Thymus (tissue), 11 donors: ENCODE data around the gene ACYP2. TPM values are rescaled to one million over a fixed set of nuclear protein-coding genes. Genes with fewer than 3 reads are reported as not detected.

Experiments used
- DNase-seq, 9 donors: peaks; one replicate each; pipeline ENCODE4 v3.0.0-alpha.2; 2013; ENCODE audit warnings: low spot score in 9 of 9, low read depth in 6 of 9, missing footprints in 1 of 9
- H3K27ac ChIP-seq, 2 donors: one replicate each; pipeline ENCODE4 v1.5.1; 2013; ENCODE audit warnings: control low read depth in 1 of 2, low read depth in 1 of 2, low read length in 1 of 2, mild to moderate bottlenecking in 1 of 2, moderate library complexity in 1 of 2
- H3K27me3 ChIP-seq, 2 donors: one replicate each; pipeline ENCODE4 v1.5.1; 2013; ENCODE audit warnings: low read length in 1 of 2; ENCODE audit not compliant: control insufficient read depth in 2 of 2, insufficient read depth in 1 of 2
- H3K36me3 ChIP-seq, 2 donors: one replicate each; pipeline ENCODE4 v1.5.1; 2013; ENCODE audit warnings: low read length in 1 of 2, mild to moderate bottlenecking in 1 of 2, moderate library complexity in 1 of 2; ENCODE audit not compliant: control insufficient read depth in 2 of 2, insufficient read depth in 2 of 2
- H3K4me1 ChIP-seq, 2 donors: one replicate each; pipeline ENCODE4 v1.5.1; 2013; ENCODE audit warnings: low read length in 2 of 2; ENCODE audit not compliant: control insufficient read depth in 2 of 2, insufficient read depth in 2 of 2
- H3K4me3 ChIP-seq, 2 donors: one replicate each; pipeline ENCODE4 v1.5.1; 2013; ENCODE audit warnings: low read length in 2 of 2, control low read depth in 1 of 2, mild to moderate bottlenecking in 1 of 2
- H3K9me3 ChIP-seq, 2 donors: one replicate each; pipeline ENCODE4 v1.5.1; 2013; ENCODE audit warnings: low read length in 1 of 2, mild to moderate bottlenecking in 1 of 2; ENCODE audit not compliant: control insufficient read depth in 2 of 2, insufficient read depth in 1 of 2
- WGBS: extraction: QIAGEN DNeasy Blood & Tissue Kit; methylation state at CpG from one replicate; pipeline ENCODE4 v1.1.7; 2013; 5-methylcytosine and 5-hydroxymethylcytosine counted together
- polyA plus RNA-seq: library from polyadenylated mRNA; stranded (reverse); fragments of 200-250 nt; gene quantifications from one replicate; pipeline ENCODE4 v1.2.3, GENCODE V29; 2013
- total RNA-seq: library from RNA; stranded (reverse); fragments of 120-200 nt; gene quantifications from one replicate; pipeline ENCODE4 v1.2.4, GENCODE V29; 2013
- donor health status: healthy.

Gene ACYP2
- total and polyA plus RNA-seq, 2 donors, result 9.6 to 32.6 TPM

DNA sequence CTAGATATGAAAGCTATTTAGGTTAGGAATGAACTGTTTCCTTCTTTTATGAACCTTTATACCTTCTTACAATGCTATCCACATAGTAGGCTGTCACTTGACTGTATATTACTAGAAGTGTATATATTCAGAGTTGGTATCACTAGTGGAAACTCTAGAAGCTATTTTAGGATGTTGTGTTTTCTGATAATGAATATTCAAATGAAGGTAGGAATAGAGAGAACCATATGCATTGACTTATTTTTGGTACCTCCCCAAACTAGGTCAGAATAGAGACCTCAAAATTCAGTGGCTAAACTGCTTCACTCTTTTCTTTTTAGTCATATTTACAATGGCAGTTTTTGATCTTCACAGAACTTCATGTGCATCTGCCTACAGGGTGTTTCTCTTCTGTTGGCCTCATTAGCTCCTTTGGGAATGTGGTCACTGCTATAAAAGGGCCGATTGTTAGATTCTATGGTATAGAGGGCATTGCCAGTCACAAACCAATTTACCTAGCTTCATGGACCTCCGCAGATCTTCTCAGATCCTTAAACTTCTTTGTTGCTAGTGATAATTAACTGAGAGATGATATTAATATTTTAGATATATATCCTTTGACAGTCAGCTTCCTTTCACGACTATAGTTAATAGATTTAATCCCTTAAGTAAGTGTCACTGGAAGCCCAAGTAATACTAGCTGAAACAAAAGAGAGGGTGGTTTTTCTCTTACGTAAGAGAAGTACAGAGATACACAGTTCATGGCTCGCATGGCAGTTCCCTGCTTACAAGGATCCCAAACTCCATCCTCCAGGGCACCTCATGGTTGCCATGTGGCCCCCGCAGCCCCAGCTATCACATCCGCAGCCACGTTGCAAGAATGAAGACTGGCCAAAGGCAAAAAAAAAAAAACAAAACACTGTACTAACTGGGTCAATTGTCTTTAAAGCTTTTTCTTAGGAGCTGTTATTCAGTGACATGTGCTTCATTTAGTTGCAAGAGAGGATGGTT, 79.6 kb downstream of the ACYP2 start:
- WGBS, result 98% methylated on average over 8 of the region's 8 CpGs
- Histone ChIP-seq H3K4me3 (no peak overlapping the region), H3K4me1 (no peaks in the 10 kb centered on the region), H3K27ac (no peak overlapping the region), H3K36me3 (no peaks in the 10 kb centered on the region), H3K27me3 (no peaks in the 10 kb centered on the region), H3K9me3 (no peaks in the 10 kb centered on the region)
- DNase-seq, result no peak

DNA sequence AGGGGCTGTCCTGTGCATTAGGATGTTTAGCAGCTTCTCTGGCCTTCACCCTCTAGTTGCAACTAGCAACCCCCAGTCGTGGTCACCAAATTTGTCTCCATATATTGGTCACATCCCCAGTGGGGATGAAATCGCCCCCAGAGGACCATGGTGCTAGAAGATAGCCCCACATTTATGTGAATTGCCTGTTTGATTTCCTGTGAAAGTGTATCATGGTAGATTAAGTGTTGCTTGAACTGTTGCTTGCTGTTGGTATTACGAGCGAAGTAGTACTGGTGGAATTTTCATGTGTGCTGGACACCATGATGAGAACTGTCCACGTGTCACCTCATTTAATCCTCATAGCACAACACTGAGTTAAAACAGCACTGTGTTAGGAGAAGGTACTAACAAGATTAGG, 81.2 kb downstream of the ACYP2 start:
- H3K27me3 ChIP-seq, result no peaks in the 10 kb centered on the region
- H3K36me3 ChIP-seq, result no peaks in the 10 kb centered on the region
- H3K4me3 ChIP-seq, result no peak overlapping the region
- no peak for DNase-seq
- H3K27ac ChIP-seq, result no peak overlapping the region
- WGBS, result 99% methylated on average over 5 of the region's 5 CpGs
- H3K4me1 ChIP-seq, result no peaks in the 10 kb centered on the region
- no peaks in the 10 kb centered on the region for H3K9me3 ChIP-seq

DNA sequence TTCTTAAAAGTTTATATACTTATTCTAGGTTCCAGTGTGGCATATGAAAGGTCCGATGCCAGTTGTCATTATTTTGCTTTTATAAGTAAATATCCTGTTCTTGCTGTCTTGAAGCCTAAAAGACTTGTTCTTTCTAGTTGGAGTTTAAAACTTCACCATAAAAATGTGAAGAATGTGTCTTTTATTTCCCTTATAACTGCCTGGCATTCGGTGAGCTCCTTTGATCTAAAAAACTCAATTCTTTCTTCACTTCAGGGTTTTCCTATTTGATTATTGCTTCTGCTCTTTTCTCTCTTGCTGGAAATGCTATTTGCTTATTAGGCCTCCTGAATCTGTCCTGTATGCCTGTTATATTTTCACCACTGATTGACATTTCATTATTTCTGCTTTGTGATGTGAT, 89.1 kb downstream of the ACYP2 start:
- no peak overlapping the region for H3K27ac ChIP-seq
- 95% methylated on average over 2 of the region's 2 CpGs for WGBS
- no peaks in the 10 kb centered on the region for H3K4me1 ChIP-seq
- H3K9me3 ChIP-seq, result no peaks in the 10 kb centered on the region
- no peaks in the 10 kb centered on the region for H3K36me3 ChIP-seq
- no peaks in the 10 kb centered on the region for H3K27me3 ChIP-seq
- DNase-seq, result no peak
- no peak overlapping the region for H3K4me3 ChIP-seq

DNA sequence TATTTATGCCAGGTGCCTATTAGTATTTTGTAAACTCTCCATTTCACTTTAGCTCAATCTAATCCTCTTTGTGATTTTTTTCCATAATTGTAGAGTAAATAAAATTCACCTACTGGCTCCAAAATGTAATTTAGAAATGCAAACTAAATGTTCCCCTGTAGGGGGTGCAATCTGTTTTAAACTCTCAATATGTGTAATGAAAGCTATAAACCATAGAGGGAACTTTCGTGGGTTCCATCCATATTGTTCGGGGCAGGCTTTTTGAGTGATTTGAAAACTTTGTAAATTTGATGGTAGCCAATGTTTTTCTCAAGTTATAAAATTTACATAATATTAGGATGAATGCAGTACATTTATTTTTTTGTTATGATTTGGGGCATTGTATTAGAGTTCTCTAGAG, 91.2 kb downstream of the ACYP2 start:
- WGBS, result 26% methylated on average over 2 of the region's 2 CpGs
- Histone ChIP-seq H3K27me3 (no peaks in the 10 kb centered on the region), H3K4me3 (no peak overlapping the region), H3K27ac (no peak overlapping the region), H3K4me1 (no peaks in the 10 kb centered on the region), H3K9me3 (no peaks in the 10 kb centered on the region), H3K36me3 (no peaks in the 10 kb centered on the region)
- peak in 5 of 9 donors; percentile 2 to 49 (median 7) for DNase-seq

DNA sequence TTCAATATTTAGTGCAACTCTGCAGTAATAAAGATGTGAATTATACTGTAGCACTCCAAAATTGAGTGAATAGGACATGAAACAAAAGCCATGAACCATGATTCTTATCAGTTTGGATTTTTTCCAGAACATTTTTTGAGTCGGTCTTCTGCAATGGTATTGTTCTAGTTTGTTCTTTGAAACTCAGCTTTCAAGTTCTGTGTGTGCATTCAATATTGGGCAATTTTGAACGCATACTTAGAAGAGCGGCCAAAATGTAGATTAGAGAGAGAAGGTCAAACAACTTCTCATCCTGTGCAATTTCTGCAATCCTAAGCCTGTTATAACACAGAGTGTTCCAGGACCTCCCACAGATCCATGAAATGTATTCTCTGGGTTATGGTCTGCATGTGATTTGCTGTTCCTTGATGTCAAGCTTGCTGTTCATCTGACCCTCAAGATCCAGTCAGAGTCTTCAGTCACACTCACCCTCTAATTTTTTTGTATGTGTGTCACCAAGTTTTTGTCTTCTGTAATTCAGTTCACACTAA, 92.3 kb downstream of the ACYP2 start:
- Histone ChIP-seq H3K27me3 (no peaks in the 10 kb centered on the region), H3K27ac (no peak overlapping the region), H3K4me3 (no peak overlapping the region), H3K4me1 (no peaks in the 10 kb centered on the region), H3K36me3 (no peaks in the 10 kb centered on the region), H3K9me3 (no peaks in the 10 kb centered on the region)
- no peak for DNase-seq
- 93% methylated on average over 3 of the region's 3 CpGs for WGBS

DNA sequence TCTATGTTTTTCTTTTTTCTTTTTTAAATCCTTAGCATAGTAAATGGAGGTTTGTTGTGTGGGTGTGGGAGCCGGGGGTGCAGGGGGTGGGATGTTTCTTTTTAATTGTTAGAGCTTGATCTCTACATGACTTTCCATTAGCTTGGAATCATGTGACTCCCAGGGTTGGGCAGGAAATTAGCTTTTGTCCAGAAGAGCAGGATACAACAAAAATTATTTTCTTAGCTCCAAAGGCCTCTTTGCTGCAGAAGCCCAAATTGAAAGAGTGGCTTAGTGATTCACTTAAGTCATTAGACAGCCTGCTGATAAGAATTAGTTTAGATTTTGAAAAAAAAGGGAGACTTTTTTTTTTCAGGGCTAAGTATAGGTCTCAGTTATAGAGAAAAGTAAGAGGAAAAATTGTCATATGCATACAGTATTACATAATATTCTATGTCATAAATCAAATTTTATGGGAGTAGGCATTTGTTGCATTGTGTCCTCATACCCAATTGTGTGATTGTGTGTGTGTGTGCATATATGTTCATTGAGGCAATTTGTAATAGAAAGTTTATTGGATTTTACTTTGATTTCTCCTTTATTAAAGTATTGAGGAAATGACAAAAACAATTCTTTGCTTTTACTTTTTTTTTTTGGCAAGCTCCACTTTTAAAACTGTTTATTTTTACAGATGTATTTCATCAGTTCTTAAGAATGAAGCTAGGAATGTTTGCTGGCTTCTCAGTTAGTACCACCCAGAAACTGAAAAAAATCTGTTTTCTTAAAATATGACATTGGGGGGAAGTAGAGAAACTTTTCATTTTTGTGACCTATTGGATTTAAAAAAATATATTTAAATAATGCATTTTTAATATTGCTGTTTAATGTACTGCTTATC, 93.2 kb downstream of the ACYP2 start:
- no peaks in the 10 kb centered on the region for H3K4me1 ChIP-seq
- H3K27ac ChIP-seq, result no peak overlapping the region
- WGBS, result 94% methylated on average over 1 of the region's 1 CpG
- H3K9me3 ChIP-seq, result no peaks in the 10 kb centered on the region
- DNase-seq, result no peak
- no peaks in the 10 kb centered on the region for H3K36me3 ChIP-seq
- H3K27me3 ChIP-seq, result no peaks in the 10 kb centered on the region
- H3K4me3 ChIP-seq, result no peak overlapping the region

DNA sequence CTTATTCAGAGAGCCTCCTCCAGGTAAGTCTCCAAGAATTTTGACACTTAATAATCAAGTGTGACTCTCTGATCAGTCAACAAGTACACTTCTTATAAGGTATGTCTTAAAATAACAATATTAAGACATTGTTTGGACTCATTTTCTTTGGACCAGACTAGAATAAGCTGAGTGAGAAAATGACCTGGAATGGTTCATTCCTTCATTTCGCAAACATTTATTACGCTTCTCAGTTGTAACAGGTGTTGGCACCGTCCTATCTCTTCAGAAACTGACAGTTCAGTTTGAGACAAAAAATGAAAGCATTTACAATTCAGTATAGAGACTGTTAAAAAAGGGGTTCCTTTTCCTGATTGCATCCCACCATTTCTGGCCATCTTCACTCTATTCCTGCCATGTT, 94.0 kb downstream of the ACYP2 start:
- H3K4me1 ChIP-seq, result no peaks in the 10 kb centered on the region

DNA sequence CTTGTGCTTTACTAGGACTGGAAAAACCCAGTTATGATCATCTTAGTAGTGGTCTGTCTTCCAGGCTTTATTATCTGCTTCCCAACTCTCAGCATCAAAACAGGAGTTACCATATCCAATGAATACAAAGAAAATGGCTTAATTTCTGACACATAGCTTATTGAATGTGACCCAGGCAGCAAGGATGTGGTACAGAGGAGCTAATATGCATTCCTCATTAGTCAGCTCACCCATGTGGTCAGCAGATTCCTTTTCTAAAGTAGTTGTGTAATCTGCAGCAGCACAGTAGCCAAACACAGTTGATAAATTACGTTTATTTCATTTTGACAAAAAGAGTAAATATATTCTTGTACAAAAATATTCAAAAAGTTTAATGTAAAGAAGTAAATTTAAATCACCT, 97.0 kb downstream of the ACYP2 start:
- Histone ChIP-seq H3K27ac (no peak overlapping the region), H3K4me3 (no peak overlapping the region), H3K36me3 (no peaks in the 10 kb centered on the region), H3K4me1 (no peaks in the 10 kb centered on the region), H3K27me3 (no peaks in the 10 kb centered on the region), H3K9me3 (no peaks in the 10 kb centered on the region)
- DNase-seq, result no peak
- WGBS, result 95% methylated on average over 1 of the region's 1 CpG

More for the DNA sequence above, 94.0 kb downstream of the ACYP2 start:
- Histone ChIP-seq H3K4me3 (no peak overlapping the region), H3K27me3 (no peaks in the 10 kb centered on the region), H3K27ac (no peak overlapping the region), H3K9me3 (no peaks in the 10 kb centered on the region), H3K36me3 (no peaks in the 10 kb centered on the region)
- no peak for DNase-seq
- 95% methylated on average over 3 of the region's 3 CpGs for WGBS

DNA sequence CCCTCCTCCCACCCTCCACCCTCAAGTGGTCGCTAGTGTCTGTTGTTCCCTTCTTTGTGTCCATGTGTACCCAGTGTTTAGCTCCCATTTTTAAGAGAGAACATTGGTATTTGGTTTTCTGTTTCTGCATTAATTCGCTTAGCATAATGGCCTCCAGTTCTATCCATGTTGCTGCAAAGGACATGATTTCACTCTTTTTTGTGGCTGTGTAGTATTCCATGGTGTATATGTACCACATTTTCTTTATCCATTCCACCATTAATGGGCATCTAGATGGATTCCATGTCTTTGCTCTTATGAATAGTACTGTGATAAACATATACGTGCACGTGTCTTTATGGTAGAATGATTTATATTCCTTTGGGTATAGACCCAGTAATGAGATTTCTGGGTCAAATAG, 97.7 kb downstream of the ACYP2 start:
- H3K27ac ChIP-seq, result no peak overlapping the region
- H3K4me1 ChIP-seq, result no peaks in the 10 kb centered on the region
- no peaks in the 10 kb centered on the region for H3K27me3 ChIP-seq
- no peaks in the 10 kb centered on the region for H3K36me3 ChIP-seq
- H3K4me3 ChIP-seq, result no peak overlapping the region
- WGBS, result 97% methylated on average over 4 of the region's 4 CpGs
- no peak for DNase-seq
- no peaks in the 10 kb centered on the region for H3K9me3 ChIP-seq
